K562 (cell line): ENCODE results near the gene NAT14. TPM values are rescaled to one million over a fixed set of nuclear protein-coding genes. Genes with fewer than 3 reads are reported as not detected.
A peak's percentile ranks its signal among the peaks of the same experiment; 100 is the strongest.

Source experiments
- ATF1 ChIP-seq, 2 experiments: fragments of 450-650 bp in 1 of 2; IDR thresholded peaks; 2 replicates each; pipeline ENCODE4 v1.6.1; 2016; ENCODE audit warnings: missing compliant biosample characterization in 1 of 2, missing genetic modification characterization in 1 of 2
- CBX3 ChIP-seq, 2 experiments: IDR thresholded peaks; 1 replicate in 1 of 2; 2 replicates in 1 of 2; pipeline ENCODE4 v1.6.1; 2012; ENCODE audit warnings: inconsistent platforms in 2 of 2, low read length in 2 of 2, borderline replicate concordance in 1 of 2, control low read depth in 1 of 2
- CXXC5 ChIP-seq: fragments of 250-450 bp; sonication (Bioruptor Pico); IDR thresholded peaks from 2 replicates; pipeline ENCODE4 v1.8.0; 2022; ENCODE audit warnings: inconsistent platforms, mild to moderate bottlenecking, moderate library complexity
- ERF ChIP-seq: fragments of 450-650 bp; formaldehyde crosslinking; IDR thresholded peaks from 2 replicates; pipeline ENCODE4 v1.4.0; 2020; ENCODE audit warnings: mild to moderate bottlenecking, mixed read lengths
- FIP1L1 ChIP-seq: fragments of 200-400 bp; formaldehyde crosslinking; IDR thresholded peaks from 2 replicates; pipeline ENCODE4 v1.6.1; 2018; ENCODE audit warnings: mild to moderate bottlenecking, low read depth, low read length; ENCODE audit not compliant: poor library complexity, severe bottlenecking
- GABPA ChIP-seq: fragments of 200-800 bp; sonication (Bioruptor generic); conservative IDR thresholded peaks from 2 replicates; pipeline ENCODE4 v1.6.1; 2016; ENCODE audit warnings: low read depth, missing genetic modification characterization, missing compliant biosample characterization
- HDAC2 ChIP-seq: fragments of 450-650 bp; IDR thresholded peaks from 2 replicates; pipeline ENCODE4 v1.6.1; 2016; ENCODE audit warnings: mild to moderate bottlenecking
- HMGN3 ChIP-seq: IDR thresholded peaks from 2 replicates; pipeline ENCODE4 v1.6.1; 2011; ENCODE audit warnings: borderline replicate concordance, low read depth, mild to moderate bottlenecking, mixed read lengths, low read length; ENCODE audit not compliant: insufficient read length; ENCODE audit errors: extremely low read depth
- PHTF2 ChIP-seq: fragments of 250-450 bp; sonication (Bioruptor Pico); IDR thresholded peaks from 2 replicates; pipeline ENCODE4 v1.5.0; 2021; ENCODE audit warnings: mild to moderate bottlenecking
- PPARD ChIP-seq: fragments of 250-450 bp; sonication (Bioruptor Pico); IDR thresholded peaks from 2 replicates; pipeline ENCODE4 v1.8.0; 2022; ENCODE audit warnings: inconsistent platforms, mild to moderate bottlenecking, moderate library complexity
- SAFB2 ChIP-seq: fragments of 200-400 bp; formaldehyde crosslinking; IDR thresholded peaks from 2 replicates; pipeline ENCODE4 v1.6.1; 2018; ENCODE audit warnings: borderline replicate concordance, low read length, low read depth, moderate library complexity; ENCODE audit not compliant: severe bottlenecking
- SMAD1 ChIP-seq: fragments of 150-350 bp; IDR thresholded peaks from 2 replicates; pipeline ENCODE4 v1.6.1; 2014; ENCODE audit warnings: low read length, low read depth; ENCODE audit not compliant: partially characterized antibody
- SRSF1 ChIP-seq: fragments of 200-400 bp; formaldehyde crosslinking; IDR thresholded peaks from 2 replicates; pipeline ENCODE4 v1.6.1; 2017; ENCODE audit warnings: mild to moderate bottlenecking, low read depth, low read length, moderate library complexity
- U2AF1 ChIP-seq: fragments of 200-400 bp; formaldehyde crosslinking; optimal IDR thresholded peaks from 2 replicates; pipeline ENCODE3; 2017; ENCODE audit warnings: mild to moderate bottlenecking, low read depth, low read length, moderate library complexity
- ZBTB17 ChIP-seq: fragments of 450-650 bp; formaldehyde crosslinking; IDR thresholded peaks from 2 replicates; pipeline ENCODE4 v1.4.0; 2020; ENCODE audit warnings: mild to moderate bottlenecking
- ZFP36 ChIP-seq: fragments of 150-350 bp; IDR thresholded peaks from 2 replicates; pipeline ENCODE4 v1.6.1; 2018; ENCODE audit warnings: low read length, low read depth; ENCODE audit not compliant: partially characterized antibody
- ZNF212 ChIP-seq: fragments of 450-650 bp; formaldehyde crosslinking; IDR thresholded peaks from 2 replicates; pipeline ENCODE4 v1.4.0; 2020; ENCODE audit warnings: mild to moderate bottlenecking
- ZNF384 ChIP-seq: IDR thresholded peaks from 2 replicates; pipeline ENCODE4 v1.6.1; 2012; ENCODE audit warnings: low read depth, low read length, improper control_type of control experiment
- ZNF780A ChIP-seq: fragments of 250-450 bp; sonication (Bioruptor Pico); IDR thresholded peaks from 2 replicates; pipeline ENCODE4 v1.5.0; 2021; ENCODE audit warnings: mild to moderate bottlenecking
- polyA plus RNA-seq, 8 experiments: library from polyadenylated mRNA; depleted of rRNA in 4 of 8; stranded (reverse) in 5 of 8; unstranded in 3 of 8; fragments of >200 nt; fragmentation: Nextera tagmentation in 2 of 8; fragmentation: Illumina TruSeq in 1 of 8; extraction: Ambion mirVana in 2 of 8; extraction: Trizol in 1 of 8; gene quantifications; 2 replicates each; pipeline versions ENCODE4 v1.2.1 to v1.2.3, GENCODE V29; 2011 to 2014; ENCODE audit warnings: inconsistent platforms in 1 of 8, missing spikeins in 1 of 8
- total RNA-seq, 7 experiments: library from RNA; depleted of rRNA in 6 of 7; stranded (reverse); fragments of >200 nt in 6 of 7; fragmentation: Illumina TruSeq in 2 of 7; extraction: Trizol in 2 of 7; gene quantifications; 2 replicates each; pipeline versions ENCODE4 v1.2.1 to v1.2.3, GENCODE V29; 2011 to 2021; ENCODE audit warnings: low replicate concordance in 1 of 7
- TF ChIP-seq, protein P1 (sequence below), 2 experiments: IDR thresholded peaks in 1 of 2; conservative IDR thresholded peaks in 1 of 2; 2 replicates each; pipeline ENCODE4 v1.6.1; 2016; ENCODE audit warnings: low read depth in 2 of 2, mild to moderate bottlenecking in 1 of 2, missing compliant biosample characterization in 1 of 2, missing genetic modification characterization in 1 of 2, moderate library complexity in 1 of 2
- TF ChIP-seq, protein P2 (sequence below): fragments of 450-650 bp; IDR thresholded peaks from 2 replicates; pipeline ENCODE4 v1.6.1; 2016; ENCODE audit warnings: missing biosample characterization, missing genetic modification characterization
- TF ChIP-seq, protein P3 (sequence below): fragments of 250-450 bp; sonication (Bioruptor Pico); IDR thresholded peaks from 2 replicates; pipeline ENCODE4 v1.8.0; 2021; ENCODE audit warnings: borderline replicate concordance, mild to moderate bottlenecking, moderate library complexity; ENCODE audit not compliant: poor library complexity, severe bottlenecking
- TF ChIP-seq, protein P4 (sequence below): IDR thresholded peaks from 2 replicates; pipeline ENCODE4 v1.6.1; 2011; ENCODE audit not compliant: insufficient read length; ENCODE audit errors: extremely low read depth

Gene NAT14
- total and polyA plus RNA-seq, 9 of the 15 experiments (the other 6 are each of a cell fraction or from before 2014, with no cell fraction given): 2.4 to 77.0 (median 26.7) TPM

DNA sequence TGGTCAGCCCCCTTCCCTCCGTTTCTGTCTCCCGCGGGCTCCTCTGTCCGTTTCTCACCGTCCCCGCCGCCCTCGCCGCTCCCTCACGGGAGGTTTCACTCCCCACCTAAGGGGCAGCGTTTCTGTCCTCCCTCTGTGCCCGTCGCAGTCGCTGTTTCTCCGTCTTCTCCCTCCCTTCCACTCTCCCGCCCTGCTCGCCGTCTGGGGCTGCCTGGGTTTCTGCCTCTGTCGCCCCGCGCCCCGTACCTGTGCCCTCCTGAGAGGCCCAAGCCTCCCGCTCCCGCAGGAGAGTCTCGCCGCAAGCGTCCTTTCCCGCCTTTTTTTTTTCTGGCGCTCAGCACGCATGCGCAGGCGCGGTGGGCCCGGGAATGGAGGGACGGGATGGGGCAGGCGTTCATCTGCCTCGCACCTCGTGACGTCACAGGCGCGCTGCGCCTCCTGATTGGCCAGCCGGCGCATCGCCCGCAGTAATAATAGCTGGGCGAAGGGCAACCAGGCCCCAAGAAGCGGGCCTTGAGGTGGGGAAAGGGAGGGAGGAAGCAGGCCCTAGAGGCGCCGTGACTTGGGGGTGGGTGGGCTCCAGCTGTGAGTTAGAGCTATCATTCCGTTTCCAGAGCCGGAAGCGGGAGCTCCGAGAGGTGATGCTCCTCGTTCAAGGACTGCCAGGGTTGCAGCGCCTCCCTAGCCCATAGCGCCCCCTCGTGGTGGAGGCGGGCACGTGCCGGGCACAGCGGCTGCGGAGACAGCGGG, 18.7 kb downstream of the NAT14 start (continued):
- TF ChIP-seq, protein P1, sequence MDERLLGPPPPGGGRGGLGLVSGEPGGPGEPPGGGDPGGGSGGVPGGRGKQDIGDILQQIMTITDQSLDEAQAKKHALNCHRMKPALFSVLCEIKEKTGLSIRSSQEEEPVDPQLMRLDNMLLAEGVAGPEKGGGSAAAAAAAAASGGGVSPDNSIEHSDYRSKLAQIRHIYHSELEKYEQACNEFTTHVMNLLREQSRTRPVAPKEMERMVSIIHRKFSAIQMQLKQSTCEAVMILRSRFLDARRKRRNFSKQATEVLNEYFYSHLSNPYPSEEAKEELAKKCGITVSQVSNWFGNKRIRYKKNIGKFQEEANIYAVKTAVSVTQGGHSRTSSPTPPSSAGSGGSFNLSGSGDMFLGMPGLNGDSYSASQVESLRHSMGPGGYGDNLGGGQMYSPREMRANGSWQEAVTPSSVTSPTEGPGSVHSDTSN (CRISPR knock-in tag; IDR thresholded peaks at IDR 0.05; ENCODE audit: low read depth): no peak
- TF ChIP-seq, protein P1 (tag; conservative IDR thresholded peaks at IDR 0.05; ENCODE audit: low read depth): no peak
- no peak for TF ChIP-seq ZBTB17
- TF ChIP-seq CXXC5 (CRISPR knock-in tag): peak; percentile 92
- TF ChIP-seq ZNF212 (CRISPR knock-in tag): no peak
- no peak for TF ChIP-seq PPARD (CRISPR knock-in tag)
- no peak for TF ChIP-seq U2AF1
- peak in 1 of 2 experiments; percentile 97; a peak in 2 of 3 replicates for TF ChIP-seq CBX3 (IDR thresholded peaks at IDR 0.05; ENCODE audit: borderline replicate concordance in 1 of 2, low read length in 2 of 2)
- TF ChIP-seq SMAD1: no peak
- TF ChIP-seq HMGN3: peak; percentile 65
- TF ChIP-seq ZNF384: peak; percentile 97
- TF ChIP-seq PHTF2: no peak
- no peak for TF ChIP-seq ERF
- no peak for TF ChIP-seq ZNF780A (CRISPR knock-in tag)
- TF ChIP-seq, protein P2, sequence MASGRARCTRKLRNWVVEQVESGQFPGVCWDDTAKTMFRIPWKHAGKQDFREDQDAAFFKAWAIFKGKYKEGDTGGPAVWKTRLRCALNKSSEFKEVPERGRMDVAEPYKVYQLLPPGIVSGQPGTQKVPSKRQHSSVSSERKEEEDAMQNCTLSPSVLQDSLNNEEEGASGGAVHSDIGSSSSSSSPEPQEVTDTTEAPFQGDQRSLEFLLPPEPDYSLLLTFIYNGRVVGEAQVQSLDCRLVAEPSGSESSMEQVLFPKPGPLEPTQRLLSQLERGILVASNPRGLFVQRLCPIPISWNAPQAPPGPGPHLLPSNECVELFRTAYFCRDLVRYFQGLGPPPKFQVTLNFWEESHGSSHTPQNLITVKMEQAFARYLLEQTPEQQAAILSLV (tag): no peak
- TF ChIP-seq FIP1L1: peak; percentile 66
- no peak for TF ChIP-seq SAFB2
- TF ChIP-seq SRSF1: no peak
- TF ChIP-seq, protein P3, sequence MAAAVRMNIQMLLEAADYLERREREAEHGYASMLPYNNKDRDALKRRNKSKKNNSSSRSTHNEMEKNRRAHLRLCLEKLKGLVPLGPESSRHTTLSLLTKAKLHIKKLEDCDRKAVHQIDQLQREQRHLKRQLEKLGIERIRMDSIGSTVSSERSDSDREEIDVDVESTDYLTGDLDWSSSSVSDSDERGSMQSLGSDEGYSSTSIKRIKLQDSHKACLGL (CRISPR knock-in tag): no peak
- peak; percentile 48 for TF ChIP-seq GABPA (tag)
- TF ChIP-seq ATF1 (CRISPR knock-in tag; IDR thresholded peaks at IDR 0.05): peak; percentile 84
- TF ChIP-seq ATF1 (tag; IDR thresholded peaks at IDR 0.05): peak; percentile 99
- peak; percentile 66; the same call in 1 of the 2 replicates for TF ChIP-seq HDAC2
- no peak for TF ChIP-seq ZFP36
- TF ChIP-seq, protein P4, sequence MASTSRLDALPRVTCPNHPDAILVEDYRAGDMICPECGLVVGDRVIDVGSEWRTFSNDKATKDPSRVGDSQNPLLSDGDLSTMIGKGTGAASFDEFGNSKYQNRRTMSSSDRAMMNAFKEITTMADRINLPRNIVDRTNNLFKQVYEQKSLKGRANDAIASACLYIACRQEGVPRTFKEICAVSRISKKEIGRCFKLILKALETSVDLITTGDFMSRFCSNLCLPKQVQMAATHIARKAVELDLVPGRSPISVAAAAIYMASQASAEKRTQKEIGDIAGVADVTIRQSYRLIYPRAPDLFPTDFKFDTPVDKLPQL: no peak
